GM10248 (cell line): Measurements from ENCODE around the gene WIZ.
"Not testable (repeated sequence)": the region's sequence is repeated elsewhere in the genome, so short reads cannot be mapped to it uniquely, and the experiment has no call there.

Experiments
- CTCF ChIA-PET: fragments of 300-600 bp; sonication (Branson Sonifier 250); formaldehyde crosslinking; extraction: SDS; loops from one replicate; lab custom pipeline; 2021; ENCODE audit warnings: antibody characterized with exemption; lab: Yijun Ruan, JAX
- POLR2A ChIA-PET: fragments of 350-650 bp; sonication (Branson Sonifier 250); formaldehyde crosslinking; extraction: SDS; loops from one replicate; lab custom pipeline; 2020; ENCODE audit warnings: antibody characterized with exemption; lab: Yijun Ruan, JAX
- DNase-seq: peaks from one replicate; pipeline ENCODE4 v3.0.0; 2012; ENCODE audit errors: extremely low spot score
- TF ChIP-seq, protein P1 (sequence below): IDR thresholded peaks from 2 replicates; pipeline ENCODE4 v1.5.1; 2012; ENCODE audit warnings: mild to moderate bottlenecking, low read depth; ENCODE audit errors: extremely low read depth, missing control alignments, control extremely low read depth

The WIZ gene

DNA sequence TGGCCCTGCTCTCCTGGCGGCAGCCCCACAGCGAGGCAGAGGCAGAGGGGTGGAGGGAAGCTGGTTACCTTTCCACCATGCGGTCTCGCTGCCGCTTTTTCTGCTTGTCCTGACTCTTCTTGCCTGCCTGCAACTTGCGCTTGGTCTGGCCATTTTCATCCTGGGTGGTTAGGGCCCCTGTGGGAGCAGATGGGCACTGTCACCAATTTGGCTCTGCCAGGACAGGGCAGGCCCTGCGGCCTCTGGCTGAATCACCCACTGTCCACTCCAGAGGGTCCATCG, 50.6 kb downstream of the WIZ start:
- TF ChIP-seq, protein P1, sequence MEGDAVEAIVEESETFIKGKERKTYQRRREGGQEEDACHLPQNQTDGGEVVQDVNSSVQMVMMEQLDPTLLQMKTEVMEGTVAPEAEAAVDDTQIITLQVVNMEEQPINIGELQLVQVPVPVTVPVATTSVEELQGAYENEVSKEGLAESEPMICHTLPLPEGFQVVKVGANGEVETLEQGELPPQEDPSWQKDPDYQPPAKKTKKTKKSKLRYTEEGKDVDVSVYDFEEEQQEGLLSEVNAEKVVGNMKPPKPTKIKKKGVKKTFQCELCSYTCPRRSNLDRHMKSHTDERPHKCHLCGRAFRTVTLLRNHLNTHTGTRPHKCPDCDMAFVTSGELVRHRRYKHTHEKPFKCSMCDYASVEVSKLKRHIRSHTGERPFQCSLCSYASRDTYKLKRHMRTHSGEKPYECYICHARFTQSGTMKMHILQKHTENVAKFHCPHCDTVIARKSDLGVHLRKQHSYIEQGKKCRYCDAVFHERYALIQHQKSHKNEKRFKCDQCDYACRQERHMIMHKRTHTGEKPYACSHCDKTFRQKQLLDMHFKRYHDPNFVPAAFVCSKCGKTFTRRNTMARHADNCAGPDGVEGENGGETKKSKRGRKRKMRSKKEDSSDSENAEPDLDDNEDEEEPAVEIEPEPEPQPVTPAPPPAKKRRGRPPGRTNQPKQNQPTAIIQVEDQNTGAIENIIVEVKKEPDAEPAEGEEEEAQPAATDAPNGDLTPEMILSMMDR: no peak
- DNase-seq: peak; percentile 14
- ChIA-PET CTCF (interaction anchor here (1.6 kb wide), 1 partner anchor 19 kb away, joined by 4 read pairs; the partner anchor contains the start of gene AKAP8L), POLR2A (no interaction called here)

DNA sequence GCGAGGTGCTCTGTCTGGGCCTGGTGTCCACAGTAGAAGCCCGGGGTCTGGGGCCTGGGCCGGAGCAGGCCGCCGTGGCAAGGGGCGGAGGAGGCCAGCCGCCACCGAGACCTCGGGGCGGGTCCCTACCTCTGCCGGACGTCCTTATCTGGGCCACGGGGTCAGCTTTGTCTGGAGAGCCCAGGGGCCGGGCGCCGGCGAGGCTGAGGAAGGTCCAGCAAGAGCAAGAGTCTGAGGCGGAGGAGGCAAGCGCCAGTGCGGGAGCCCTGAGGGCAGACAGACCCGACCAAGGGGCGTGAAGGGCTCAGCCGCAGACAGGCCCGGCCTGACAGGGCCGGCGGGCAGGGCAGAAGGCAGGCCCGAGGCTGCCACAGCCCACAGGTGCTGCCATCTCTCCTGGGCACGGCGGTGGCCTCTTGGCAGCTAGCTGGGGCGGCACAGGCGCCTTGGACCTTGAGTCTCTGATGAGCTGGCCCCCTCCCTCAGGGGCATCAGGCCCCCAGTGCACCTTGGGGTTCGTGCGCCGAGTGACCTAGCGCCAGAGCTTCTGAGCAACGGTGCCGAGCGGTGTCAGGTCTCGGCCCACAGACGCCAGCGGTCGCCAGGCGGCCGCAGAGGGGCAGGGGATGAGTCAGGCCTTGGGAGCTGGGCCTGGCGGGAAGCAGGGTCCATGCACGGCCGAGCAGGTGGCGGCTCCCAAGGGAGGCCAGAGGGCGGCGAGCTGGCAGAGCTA, 51.1 kb downstream of the WIZ start:
- ChIA-PET CTCF (interaction anchor here (1.6 kb wide), 1 partner anchor 20 kb away, joined by 4 read pairs; the partner anchor contains the start of gene AKAP8L), POLR2A (interaction anchor here (0.6 kb wide), 1 partner anchor 47 kb away, joined by 8 read pairs; no protein-coding TSS in a partner anchor)
- DNase-seq: peak; percentile 8
- TF ChIP-seq, protein P1: no peak

DNA sequence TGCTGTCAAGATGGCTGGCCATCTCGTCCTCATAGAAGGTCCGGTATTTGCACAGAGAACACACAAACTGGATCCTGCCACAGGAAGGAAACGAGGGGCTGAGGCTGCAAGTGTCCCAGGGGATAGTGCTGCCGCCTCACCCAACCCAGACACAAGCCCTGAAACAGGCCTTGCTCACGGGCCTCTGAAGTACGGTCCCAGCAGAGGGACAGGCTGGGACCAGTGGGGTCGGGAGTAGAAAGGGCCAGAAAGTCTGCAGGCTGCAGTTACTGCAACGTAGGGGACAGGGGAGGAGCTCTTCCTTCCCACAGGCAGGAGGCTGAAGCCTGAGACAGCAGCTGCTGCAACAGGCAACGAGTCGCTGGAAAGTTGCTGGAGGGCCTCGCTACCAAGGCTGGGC, 52.0 kb downstream of the WIZ start:
- POLR2A ChIA-PET: interaction anchor here (0.6 kb wide), 1 partner anchor 46 kb away, joined by 8 read pairs; no protein-coding TSS in a partner anchor
- TF ChIP-seq, protein P1: no peak
- CTCF ChIA-PET: interaction anchor here (1.0 to 1.1 kb wide), 2 partner anchors 18 to 158 kb away, joined by 3 read pairs; no protein-coding TSS in a partner anchor
- DNase-seq: no peak

DNA sequence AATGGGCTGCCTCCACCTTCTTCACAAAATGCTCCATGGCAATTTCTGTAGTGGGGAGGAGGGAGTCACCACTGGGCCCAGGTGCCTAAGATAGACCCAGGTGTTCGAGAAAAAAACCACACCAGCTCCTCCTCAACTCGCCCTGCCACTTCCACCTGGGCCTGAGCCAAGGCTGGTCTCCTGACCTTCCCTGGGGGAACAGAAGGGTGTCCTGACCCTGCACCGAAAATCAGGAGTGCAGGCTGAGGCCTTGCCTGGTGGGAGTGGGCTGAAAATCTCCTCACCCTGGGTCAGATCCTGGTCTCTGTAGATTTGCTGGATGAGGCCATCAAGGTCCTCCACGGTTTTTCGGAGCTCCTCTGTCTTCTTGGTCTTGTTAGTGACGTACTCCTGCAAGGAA, 52.5 kb downstream of the WIZ start:
- TF ChIP-seq, protein P1: no peak
- ChIA-PET POLR2A (no interaction called here), CTCF (interaction anchor here (1.0 to 1.2 kb wide), 3 partner anchors 10 to 158 kb away, joined by 3 to 4 read pairs (median 3); no protein-coding TSS in a partner anchor)
- DNase-seq: peak; percentile 4

DNA sequence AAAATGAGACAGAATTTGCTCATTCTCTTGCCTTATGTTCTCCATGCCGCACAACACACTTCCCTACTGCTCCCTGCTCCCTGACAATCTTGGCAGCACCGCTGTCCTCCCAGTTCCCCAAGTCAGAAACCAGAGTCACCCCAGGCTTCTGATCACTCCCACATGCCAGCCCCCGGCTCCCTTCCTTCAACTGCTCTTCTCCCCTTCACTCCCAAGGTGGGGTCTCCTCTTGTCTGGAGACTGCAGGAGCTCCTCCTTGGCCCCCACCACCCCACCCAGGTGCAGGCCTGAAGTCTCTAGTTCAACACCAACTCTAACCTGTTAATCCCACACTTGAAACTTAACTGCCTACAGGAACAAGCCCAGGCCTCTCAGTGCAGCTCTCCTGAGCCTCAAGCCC, 53.3 kb downstream of the WIZ start:
- TF ChIP-seq, protein P1: no peak
- ChIA-PET POLR2A (interaction anchor here (0.6 kb wide), 1 partner anchor 16 kb away, joined by 7 read pairs; no protein-coding TSS in a partner anchor), CTCF (interaction anchor here (0.6 to 1.2 kb wide), 2 partner anchors 10 to 98 kb away, joined by 3 to 4 read pairs; no protein-coding TSS in a partner anchor)
- peak; percentile 14 for DNase-seq

DNA sequence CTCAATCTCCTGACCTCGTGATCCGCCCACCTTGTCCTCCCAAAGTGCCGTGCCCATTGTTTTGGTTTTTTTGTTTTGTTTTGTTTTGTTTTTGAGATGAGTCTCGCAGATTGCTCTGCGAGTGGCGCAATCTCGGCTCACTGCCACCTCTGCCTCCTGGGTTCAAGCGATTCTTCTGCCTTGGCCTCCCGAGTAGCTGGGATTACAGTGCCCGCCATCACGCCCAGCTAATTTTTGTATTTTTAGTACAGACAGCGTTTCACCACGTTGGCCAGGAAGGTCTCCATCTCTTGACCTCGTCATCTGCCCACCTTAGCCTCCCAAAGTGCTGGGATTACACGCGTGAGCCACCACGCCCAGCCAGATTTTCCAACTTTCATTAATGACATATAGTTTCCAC, 54.5 kb downstream of the WIZ start:
- DNase-seq, POLR2A ChIA-PET: not testable (repeated sequence)
- CTCF ChIA-PET: interaction anchor here (1.4 kb wide), 1 partner anchor 24 kb away, joined by 3 read pairs; no protein-coding TSS in a partner anchor

DNA sequence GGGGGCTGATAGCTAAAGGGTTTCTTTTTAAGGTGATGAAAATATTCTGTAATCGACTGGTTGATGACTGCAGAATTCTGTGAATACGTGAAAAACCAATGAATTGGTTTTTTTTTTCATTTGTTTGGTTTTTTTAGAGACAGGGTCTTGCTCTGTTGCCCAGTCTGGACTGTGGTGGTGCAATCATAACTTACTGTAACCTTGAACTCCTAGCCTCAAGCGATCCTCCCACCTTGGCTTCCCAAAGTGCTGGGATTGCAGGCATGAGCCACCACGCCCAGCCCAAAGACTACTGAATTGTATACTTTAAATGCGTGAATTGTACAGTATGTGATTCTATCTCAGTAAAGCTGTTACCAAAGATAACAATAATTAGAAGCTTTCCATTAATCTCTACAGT, 55.3 kb downstream of the WIZ start:
- TF ChIP-seq, protein P1: no peak
- no peak for DNase-seq
- ChIA-PET POLR2A (no interaction called here), CTCF (interaction anchor here (1.4 kb wide), 1 partner anchor 25 kb away, joined by 3 read pairs; no protein-coding TSS in a partner anchor)
